HEK293 (cell line): Measurements from ENCODE around the gene DHX16.
"Not testable (repeated sequence)": the region's sequence is repeated elsewhere in the genome, so short reads cannot be mapped to it uniquely, and the experiment has no call there.

Experiments used
- BCL11B ChIP-seq: fragments of 450-650 bp; formaldehyde crosslinking; IDR thresholded peaks from 2 replicates; pipeline ENCODE4 v1.5.1; 2016; ENCODE audit warnings: low read depth, missing biosample characterization, missing genetic modification characterization
- KLF16 ChIP-seq: fragments of 450-650 bp; formaldehyde crosslinking; IDR thresholded peaks from 2 replicates; pipeline ENCODE4 v1.5.1; 2017; ENCODE audit warnings: missing biosample characterization, missing genetic modification characterization
- REPIN1 ChIP-seq: fragments of 450-650 bp; formaldehyde crosslinking; IDR thresholded peaks from 2 replicates; pipeline ENCODE4 v1.5.1; 2017; ENCODE audit warnings: missing biosample characterization, missing genetic modification characterization, low read depth
- ZBTB10 ChIP-seq: fragments of 450-650 bp; formaldehyde crosslinking; IDR thresholded peaks from 2 replicates; pipeline ENCODE4 v1.5.1; 2016; ENCODE audit warnings: missing biosample characterization, missing genetic modification characterization
- ZBTB26 ChIP-seq: fragments of 450-650 bp; formaldehyde crosslinking; optimal IDR thresholded peaks from 2 replicates; pipeline ENCODE3; 2016; ENCODE audit warnings: missing biosample characterization, mild to moderate bottlenecking, missing genetic modification characterization
- ZNF221 ChIP-seq: fragments of 450-650 bp; formaldehyde crosslinking; IDR thresholded peaks from 2 replicates; pipeline ENCODE4 v1.5.1; 2017; ENCODE audit warnings: missing biosample characterization, missing genetic modification characterization, borderline replicate concordance
- ZNF274 ChIP-seq, 2 experiments: fragments of 200-500 bp in 1 of 2; fragments of 450-650 bp in 1 of 2; sonication (Bioruptor generic) in 1 of 2; formaldehyde crosslinking in 1 of 2; IDR thresholded peaks; 2 replicates each; pipeline versions ENCODE4 v1.5.1 to v1.6.1; 2014 to 2016; ENCODE audit warnings: borderline replicate concordance in 1 of 2, inconsistent platforms in 1 of 2, low read length in 1 of 2, missing biosample characterization in 1 of 2, missing genetic modification characterization in 1 of 2
- ZNF558 ChIP-seq: fragments of 450-650 bp; formaldehyde crosslinking; IDR thresholded peaks from 2 replicates; pipeline ENCODE4 v1.5.1; 2016; ENCODE audit warnings: missing biosample characterization, missing genetic modification characterization
- ZNF660 ChIP-seq: fragments of 450-650 bp; IDR thresholded peaks from 2 replicates; pipeline ENCODE4 v1.5.1; 2018; ENCODE audit warnings: missing biosample characterization, mild to moderate bottlenecking, missing genetic modification characterization
- ZNF670 ChIP-seq: fragments of 450-650 bp; formaldehyde crosslinking; IDR thresholded peaks from 2 replicates; pipeline ENCODE4 v1.5.1; 2016; ENCODE audit warnings: missing biosample characterization, missing genetic modification characterization, low read depth
- TF ChIP-seq, protein P1 (sequence below): fragments of 450-650 bp; formaldehyde crosslinking; IDR thresholded peaks from 2 replicates; pipeline ENCODE4 v1.5.1; 2016; ENCODE audit warnings: missing biosample characterization, missing genetic modification characterization
- TF ChIP-seq, protein P2 (sequence below): fragments of 450-650 bp; formaldehyde crosslinking; IDR thresholded peaks from 2 replicates; pipeline ENCODE4 v1.5.1; 2017; ENCODE audit warnings: missing biosample characterization, mild to moderate bottlenecking, missing genetic modification characterization, moderate library complexity

DNA sequence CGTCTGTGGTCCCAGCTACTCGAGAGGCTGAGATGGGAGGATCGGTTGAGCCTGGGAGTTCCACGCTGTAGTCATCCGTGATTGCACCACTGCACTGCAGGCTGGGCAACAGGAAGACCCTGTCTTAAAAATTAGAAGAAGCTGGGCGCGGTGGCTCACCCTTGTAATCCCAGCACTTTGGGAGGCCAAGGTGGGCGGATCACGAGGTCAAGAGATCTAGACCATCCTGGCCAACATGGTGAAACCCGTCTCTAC, 49.1 kb upstream of the DHX16 start:
- not testable (repeated sequence) for TF ChIP-seq REPIN1 (tag by site-specific recombination); ZNF274 (IDR thresholded peaks at IDR 0.05; ENCODE audit: low read length); ZNF274 (tag by site-specific recombination; IDR thresholded peaks at IDR 0.05; ENCODE audit: borderline replicate concordance); ZNF221 (tag by site-specific recombination); ZBTB10 (tag by site-specific recombination); ZBTB26 (tag by site-specific recombination); ZNF670 (tag by site-specific recombination); ZNF660 (tag by site-specific recombination); KLF16 (tag by site-specific recombination); ZNF558; BCL11B
- TF ChIP-seq, protein P1, sequence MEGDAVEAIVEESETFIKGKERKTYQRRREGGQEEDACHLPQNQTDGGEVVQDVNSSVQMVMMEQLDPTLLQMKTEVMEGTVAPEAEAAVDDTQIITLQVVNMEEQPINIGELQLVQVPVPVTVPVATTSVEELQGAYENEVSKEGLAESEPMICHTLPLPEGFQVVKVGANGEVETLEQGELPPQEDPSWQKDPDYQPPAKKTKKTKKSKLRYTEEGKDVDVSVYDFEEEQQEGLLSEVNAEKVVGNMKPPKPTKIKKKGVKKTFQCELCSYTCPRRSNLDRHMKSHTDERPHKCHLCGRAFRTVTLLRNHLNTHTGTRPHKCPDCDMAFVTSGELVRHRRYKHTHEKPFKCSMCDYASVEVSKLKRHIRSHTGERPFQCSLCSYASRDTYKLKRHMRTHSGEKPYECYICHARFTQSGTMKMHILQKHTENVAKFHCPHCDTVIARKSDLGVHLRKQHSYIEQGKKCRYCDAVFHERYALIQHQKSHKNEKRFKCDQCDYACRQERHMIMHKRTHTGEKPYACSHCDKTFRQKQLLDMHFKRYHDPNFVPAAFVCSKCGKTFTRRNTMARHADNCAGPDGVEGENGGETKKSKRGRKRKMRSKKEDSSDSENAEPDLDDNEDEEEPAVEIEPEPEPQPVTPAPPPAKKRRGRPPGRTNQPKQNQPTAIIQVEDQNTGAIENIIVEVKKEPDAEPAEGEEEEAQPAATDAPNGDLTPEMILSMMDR (tag by site-specific recombination): not testable (repeated sequence)
- TF ChIP-seq, protein P2, sequence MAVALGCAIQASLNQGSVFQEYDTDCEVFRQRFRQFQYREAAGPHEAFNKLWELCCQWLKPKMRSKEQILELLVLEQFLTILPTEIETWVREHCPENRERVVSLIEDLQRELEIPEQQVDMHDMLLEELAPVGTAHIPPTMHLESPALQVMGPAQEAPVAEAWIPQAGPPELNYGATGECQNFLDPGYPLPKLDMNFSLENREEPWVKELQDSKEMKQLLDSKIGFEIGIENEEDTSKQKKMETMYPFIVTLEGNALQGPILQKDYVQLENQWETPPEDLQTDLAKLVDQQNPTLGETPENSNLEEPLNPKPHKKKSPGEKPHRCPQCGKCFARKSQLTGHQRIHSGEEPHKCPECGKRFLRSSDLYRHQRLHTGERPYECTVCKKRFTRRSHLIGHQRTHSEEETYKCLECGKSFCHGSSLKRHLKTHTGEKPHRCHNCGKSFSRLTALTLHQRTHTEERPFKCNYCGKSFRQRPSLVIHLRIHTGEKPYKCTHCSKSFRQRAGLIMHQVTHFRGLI: not testable (repeated sequence)
